Thyroid gland (tissue), 4 donors: ENCODE measurements around the gene ZC3H12C. TPM values are rescaled to one million over a fixed set of nuclear protein-coding genes. Genes with fewer than 3 reads are reported as not detected.

Experiments
- DNase-seq, 2 donors: peaks; one replicate each; pipeline ENCODE4 v3.0.0-alpha.2; 2019
- H3K27ac ChIP-seq, 3 donors: fragments of 200-600 bp; sonication (generic); 1 replicate in 2 of 3; 2 replicates in 1 of 3; pipeline ENCODE4 v1.5.1; 2016 to 2019; ENCODE audit warnings: mild to moderate bottlenecking in 1 of 3, moderate library complexity in 1 of 3
- H3K27me3 ChIP-seq: fragments of 200-600 bp; sonication (generic); one replicate; pipeline ENCODE4 v1.5.1; 2019
- H3K36me3 ChIP-seq, 2 donors: fragments of 200-600 bp; sonication (generic); one replicate each; pipeline ENCODE4 v1.5.1; 2016 to 2019
- H3K4me1 ChIP-seq, 2 donors: fragments of 200-600 bp; sonication (generic); one replicate each; pipeline ENCODE4 v1.5.1; 2017 to 2019
- H3K4me3 ChIP-seq, 3 donors: fragments of 200-600 bp; sonication (generic); replicated peaks in 1 of 3; 1 replicate in 2 of 3; 2 replicates in 1 of 3; pipeline ENCODE4 v1.5.1; 2016; ENCODE audit warnings: mild to moderate bottlenecking in 1 of 3
- H3K9me3 ChIP-seq: fragments of 200-600 bp; sonication (generic); one replicate; pipeline ENCODE4 v1.5.1; 2017
- CTCF ChIP-seq, 6 experiments: fragments of 200-600 bp in 3 of 6; fragments of 450-650 bp in 3 of 6; sonication (generic) in 3 of 6; IDR thresholded peaks; one replicate each; pipeline ENCODE4 v1.5.1; 2016 to 2019; ENCODE audit warnings: antibody characterized with exemption in 6 of 6, mild to moderate bottlenecking in 2 of 6, inconsistent platforms in 1 of 6, moderate library complexity in 1 of 6
- POLR2A ChIP-seq, 2 donors: fragments of 450-650 bp; IDR thresholded peaks; one replicate each; pipeline ENCODE4 v1.6.1; 2017; ENCODE audit warnings: antibody characterized with exemption in 2 of 2, mild to moderate bottlenecking in 2 of 2, moderate library complexity in 1 of 2
- WGBS, 2 donors: methylation state at CpG; one replicate each; pipeline ENCODE4 v1.1.5; 2017; 5-methylcytosine and 5-hydroxymethylcytosine counted together
- intact Hi-C: fragments of 100-400 bp; cut with DNase I; formaldehyde crosslinking; loops from one replicate; pipeline ENCODE4 v1.15.1; 2023
- total RNA-seq, 4 donors: library from RNA; depleted of rRNA; stranded (reverse); fragments of >200 nt; gene quantifications; one replicate each; pipeline ENCODE4 v1.2.3, GENCODE V29; 2016

ZC3H12C gene
- total RNA-seq, 4 donors from 2014 or later: 20.9 to 49.7 (median 30.6) TPM

DNA sequence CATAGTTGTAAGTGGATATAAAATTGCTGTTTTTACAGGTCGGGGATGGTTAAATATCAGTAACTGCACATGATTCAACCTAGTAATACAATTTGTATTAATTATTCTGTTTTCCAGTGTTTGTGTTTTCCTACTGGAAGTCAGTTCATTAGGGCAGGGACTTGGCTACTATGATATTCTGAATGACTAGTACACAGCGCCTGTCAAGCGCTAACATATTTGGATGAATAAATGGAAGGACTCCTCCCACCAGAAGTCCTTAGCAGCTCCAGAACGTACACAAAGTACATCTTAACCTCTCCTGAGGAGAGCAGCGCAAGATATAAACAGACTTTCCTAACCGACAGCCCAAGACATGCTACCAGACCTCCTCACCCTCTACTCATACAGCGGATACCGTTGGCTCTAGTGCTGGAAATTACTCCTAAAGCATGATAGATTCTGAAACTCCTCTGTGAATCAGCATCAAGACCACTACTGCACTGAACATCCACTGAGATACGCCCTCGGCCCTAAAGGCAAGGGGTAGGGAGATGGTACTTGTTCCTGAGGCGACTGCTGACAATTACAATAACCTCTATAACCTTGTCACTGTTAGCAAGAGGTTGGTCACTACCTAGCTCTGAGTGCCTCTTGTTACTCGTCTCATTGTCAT lies 124.2 kb downstream of the ZC3H12C start:
- H3K4me1 ChIP-seq: no peaks in the 10 kb centered on the region
- no peaks in the 10 kb centered on the region for H3K9me3 ChIP-seq
- no peak overlapping the region for H3K27ac ChIP-seq
- WGBS, 2 donors: 81 to 83% methylated on average over 12 of the region's 12 CpGs
- no peaks in the 10 kb centered on the region for H3K27me3 ChIP-seq
- intact Hi-C loops: no loop called here
- TF ChIP-seq POLR2A (IDR thresholded peaks at IDR 0.05) (no peak), CTCF (IDR thresholded peaks at IDR 0.05) (no peak)
- no peaks in the 10 kb centered on the region for H3K36me3 ChIP-seq
- H3K4me3 ChIP-seq: no peak overlapping the region
- no peak for DNase-seq

GRCh38 chr11:110217936-110218335 lies 124.7 kb downstream of the ZC3H12C start:
- no peaks in the 10 kb centered on the region for H3K4me1 ChIP-seq
- 78 to 87% methylated on average over 3 of the region's 3 CpGs for WGBS, 2 donors
- no peaks in the 10 kb centered on the region for H3K27me3 ChIP-seq
- intact Hi-C loops: no loop called here
- no peak overlapping the region for H3K27ac ChIP-seq
- H3K36me3 ChIP-seq: no peaks in the 10 kb centered on the region
- TF ChIP-seq POLR2A (IDR thresholded peaks at IDR 0.05): no peak
- no peak for TF ChIP-seq CTCF (IDR thresholded peaks at IDR 0.05)
- H3K9me3 ChIP-seq: no peaks in the 10 kb centered on the region
- no peak overlapping the region for H3K4me3 ChIP-seq
- no peak for DNase-seq

GRCh38 chr11:110219006-110219785 lies 126.0 kb downstream of the ZC3H12C start:
- no peaks in the 10 kb centered on the region for H3K4me1 ChIP-seq
- H3K4me3 ChIP-seq: no peak overlapping the region
- no peak overlapping the region for H3K27ac ChIP-seq
- WGBS, 2 donors: 91 to 96% methylated on average over 4 of the region's 4 CpGs
- H3K36me3 ChIP-seq: no peaks in the 10 kb centered on the region
- no peaks in the 10 kb centered on the region for H3K9me3 ChIP-seq
- intact Hi-C loops: no loop called here
- no peak for DNase-seq
- no peak for TF ChIP-seq CTCF (IDR thresholded peaks at IDR 0.05)
- TF ChIP-seq POLR2A (IDR thresholded peaks at IDR 0.05): no peak
- H3K27me3 ChIP-seq: no peaks in the 10 kb centered on the region

Other genes starting within 250 kb of the ZC3H12C start
- gene RDX, start 203.2 kb downstream of the ZC3H12C start, total RNA-seq: 100 to 1,000 TPM in 2 of 4 donors, 10 to 100 TPM in 2; 83.2 to 138 (median 107) TPM